Eye (tissue), 1 donor: ENCODE data around the gene CIPC.
A peak's percentile ranks its signal among the peaks of the same experiment; 100 is the strongest.

Source experiments
- DNase-seq: peaks from one replicate; pipeline ENCODE4 v3.0.0-alpha.2; 2015

The CIPC gene

DNA sequence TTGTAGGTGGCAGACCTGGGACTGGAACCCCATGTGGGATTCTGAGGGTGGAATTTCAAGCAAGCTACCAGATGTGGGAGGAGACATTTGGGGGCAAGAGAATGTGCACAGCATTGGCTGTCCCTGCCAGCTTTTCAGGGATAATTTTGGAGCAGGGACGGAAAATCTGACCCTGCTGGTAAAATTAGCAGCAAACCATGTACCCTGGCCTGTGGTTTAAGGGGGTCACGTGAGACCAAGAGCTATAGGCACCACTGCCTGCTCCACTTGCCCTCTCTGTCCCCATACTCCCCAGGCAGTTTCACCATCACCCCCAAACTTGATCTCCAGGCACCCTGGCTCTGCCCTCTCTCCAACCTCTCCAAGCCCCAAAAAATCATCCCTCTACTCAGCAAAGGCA is 57.0 kb downstream of the CIPC start:
- no peak for DNase-seq

GRCh38 chr14:77157740-77158139 is 59.7 kb downstream of the CIPC start:
- DNase-seq: peak; percentile 58

- DNase-seq: peak; percentile 89
Measured at GRCh38 chr14:77158175-77158881, 60.3 kb downstream of the CIPC start.

- DNase-seq: no peak
Measured at GRCh38 chr14:77158882-77159255, 60.8 kb downstream of the CIPC start.

DNA sequence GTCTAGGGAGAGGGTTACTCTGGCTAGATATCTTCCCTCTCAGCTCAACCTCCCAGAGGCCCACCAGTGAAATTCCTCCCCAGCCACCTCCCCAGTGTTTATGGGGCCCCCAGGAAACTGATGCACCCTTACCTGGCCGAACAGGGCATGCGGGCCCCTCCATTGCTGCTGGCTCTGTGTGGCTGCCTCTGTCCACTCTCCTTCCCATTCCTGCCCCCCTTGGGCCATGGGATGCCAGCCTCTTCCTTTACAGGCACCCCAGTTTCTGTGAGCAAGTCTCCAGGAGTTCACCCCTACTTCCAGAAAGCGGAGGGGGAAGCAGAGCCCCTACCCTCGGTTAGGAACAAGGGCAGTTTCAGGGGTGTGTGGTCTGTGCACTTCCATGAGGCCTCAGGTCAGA is 63.0 kb downstream of the CIPC start:
- no peak for DNase-seq
